ENCODE measurements around the gene CCDC92B. TPM values are rescaled to one million over a fixed set of nuclear protein-coding genes. Genes with fewer than 3 reads are reported as not detected.

The CCDC92B gene
- total RNA-seq, 4 donors from 2014 or later: 0.48 to 0.82 (median 0.75) TPM; not detected in 1

- H3K9me3 ChIP-seq: no peaks in the 10 kb centered on the region
- intact Hi-C loops (cut with DNase I; ENCODE audit: low total_unique reads): no loop called here
- no peak for DNase-seq
- H3K27ac ChIP-seq: no peak overlapping the region
- in situ Hi-C loops (cut with MboI; ENCODE audit: low pct_ligation_motif_present in 1 of 4, low pct_unique_long_range_greater_than_20kb in 1 of 4, low sequenced_read_pairs in 3 of 4): no loop called here
- peaks cover 27% of the 10 kb centered on the region for H3K27me3 ChIP-seq
- no peaks in the 10 kb centered on the region for H3K36me3 ChIP-seq
- 40 to 62% methylated on average over 1 to 4 of the region's 4 CpGs for WGBS, 2 donors (ENCODE audit: low coverage in 1 of 2)
- H3K4me1 ChIP-seq: peaks cover 0 to 29% (median 17%) of the 10 kb centered on the region in 4 donors
- H3K4me3 ChIP-seq: no peak overlapping the region
- TF ChIP-seq POLR2A (IDR thresholded peaks at IDR 0.05) (no peak), POLR2AphosphoS5 (IDR thresholded peaks at IDR 0.05) (no peak), EP300 (IDR thresholded peaks at IDR 0.05; ENCODE audit: low read depth) (no peak)
- TF ChIP-seq, protein P1, sequence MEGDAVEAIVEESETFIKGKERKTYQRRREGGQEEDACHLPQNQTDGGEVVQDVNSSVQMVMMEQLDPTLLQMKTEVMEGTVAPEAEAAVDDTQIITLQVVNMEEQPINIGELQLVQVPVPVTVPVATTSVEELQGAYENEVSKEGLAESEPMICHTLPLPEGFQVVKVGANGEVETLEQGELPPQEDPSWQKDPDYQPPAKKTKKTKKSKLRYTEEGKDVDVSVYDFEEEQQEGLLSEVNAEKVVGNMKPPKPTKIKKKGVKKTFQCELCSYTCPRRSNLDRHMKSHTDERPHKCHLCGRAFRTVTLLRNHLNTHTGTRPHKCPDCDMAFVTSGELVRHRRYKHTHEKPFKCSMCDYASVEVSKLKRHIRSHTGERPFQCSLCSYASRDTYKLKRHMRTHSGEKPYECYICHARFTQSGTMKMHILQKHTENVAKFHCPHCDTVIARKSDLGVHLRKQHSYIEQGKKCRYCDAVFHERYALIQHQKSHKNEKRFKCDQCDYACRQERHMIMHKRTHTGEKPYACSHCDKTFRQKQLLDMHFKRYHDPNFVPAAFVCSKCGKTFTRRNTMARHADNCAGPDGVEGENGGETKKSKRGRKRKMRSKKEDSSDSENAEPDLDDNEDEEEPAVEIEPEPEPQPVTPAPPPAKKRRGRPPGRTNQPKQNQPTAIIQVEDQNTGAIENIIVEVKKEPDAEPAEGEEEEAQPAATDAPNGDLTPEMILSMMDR (IDR thresholded peaks at IDR 0.05): no peak
Measured at GRCh38 chr17:2721603-2722002, 27.8 kb downstream of the CCDC92B start.

GRCh38 chr17:2719861-2720260 lies 29.6 kb downstream of the CCDC92B start:
- no peak for TF ChIP-seq EP300 (IDR thresholded peaks at IDR 0.05; ENCODE audit: low read depth)
- TF ChIP-seq, protein P1 (IDR thresholded peaks at IDR 0.05): no peak
- no peak for TF ChIP-seq POLR2AphosphoS5 (IDR thresholded peaks at IDR 0.05)
- no peak for TF ChIP-seq POLR2A (IDR thresholded peaks at IDR 0.05)
- no peak overlapping the region for H3K4me3 ChIP-seq
- DNase-seq: no peak
- peaks cover 12% of the 10 kb centered on the region for H3K27me3 ChIP-seq
- H3K4me1 ChIP-seq: peaks cover 0 to 21% (median 16%) of the 10 kb centered on the region in 4 donors
- H3K27ac ChIP-seq: no peak overlapping the region
- no peaks in the 10 kb centered on the region for H3K36me3 ChIP-seq
- intact Hi-C loops (cut with DNase I; ENCODE audit: low total_unique reads) (no loop called here), in situ Hi-C loops (cut with MboI; ENCODE audit: low pct_ligation_motif_present in 1 of 4, low pct_unique_long_range_greater_than_20kb in 1 of 4, low sequenced_read_pairs in 3 of 4) (no loop called here)
- WGBS, 2 donors (ENCODE audit: low coverage in 1 of 2): 77% methylated on average over 4 of the region's 4 CpGs; no CpG with 5 or more reads in 1 of the 2 donors
- no peaks in the 10 kb centered on the region for H3K9me3 ChIP-seq

DNA sequence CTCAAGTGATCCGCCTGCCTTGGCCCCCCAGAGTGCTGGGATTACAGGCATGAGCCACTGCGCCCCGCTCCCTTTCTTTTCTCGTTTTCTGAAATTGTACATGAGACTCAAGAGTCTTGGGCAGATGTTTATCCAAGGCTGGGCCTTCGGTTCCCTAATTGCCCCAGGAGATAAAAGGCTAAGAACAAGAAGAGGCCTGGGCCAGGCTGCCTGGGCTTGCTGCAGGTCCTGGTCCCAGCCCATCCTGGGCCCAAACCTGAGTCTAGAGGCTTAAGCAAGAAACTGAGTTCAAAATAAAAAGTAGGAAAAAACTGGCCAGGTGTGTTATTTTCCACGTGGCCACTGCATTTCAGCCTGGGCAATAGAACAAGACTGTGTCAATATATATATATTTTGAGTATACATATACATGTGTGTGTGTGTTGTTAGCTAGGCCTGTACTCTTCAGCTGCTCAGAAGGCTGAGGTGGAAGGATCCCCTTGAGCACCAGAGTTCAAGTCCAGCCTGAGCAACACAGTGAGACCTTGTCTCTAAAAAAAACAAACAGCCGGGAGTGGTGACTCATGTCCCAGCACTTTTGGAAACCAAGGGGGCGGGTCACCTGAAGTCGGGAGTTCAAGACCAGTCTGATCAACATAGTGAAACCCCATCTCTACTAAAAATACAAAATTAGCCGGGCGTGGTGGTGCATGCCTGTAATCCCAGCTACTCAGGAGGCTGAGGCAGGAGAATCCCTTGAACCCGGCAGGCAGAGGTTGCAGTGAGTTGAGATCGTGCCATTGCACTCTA lies 31.1 kb downstream of the CCDC92B start:
- in situ Hi-C loops (cut with MboI; ENCODE audit: low pct_ligation_motif_present in 1 of 4, low pct_unique_long_range_greater_than_20kb in 1 of 4, low sequenced_read_pairs in 3 of 4): no loop called here

DNA sequence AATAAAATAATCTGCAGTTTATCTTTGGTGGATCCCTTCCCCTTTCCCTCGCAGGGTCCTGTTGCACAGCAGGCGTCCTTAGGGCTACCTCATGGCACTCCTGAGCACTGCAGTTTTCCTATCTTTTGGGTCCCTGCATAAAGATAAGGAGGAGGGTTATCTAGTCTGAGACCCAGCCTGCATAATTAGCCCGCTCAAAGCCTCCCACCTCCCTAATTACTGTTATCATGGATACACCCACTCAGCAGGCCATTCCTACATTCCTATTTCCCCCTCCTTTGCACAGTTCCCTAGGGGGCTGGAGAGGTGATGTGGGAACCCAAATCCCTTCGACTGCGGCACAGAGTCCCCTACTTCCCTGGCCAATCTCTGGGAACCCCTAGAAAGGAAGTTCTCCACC lies 32.8 kb downstream of the CCDC92B start:
- intact Hi-C loops (cut with DNase I; ENCODE audit: low total_unique reads): no loop called here
- no peak for DNase-seq
- Histone ChIP-seq H3K36me3 (no peaks in the 10 kb centered on the region), H3K4me3 (no peak overlapping the region), H3K4me1 (peaks cover 3 to 30% (median 17%) of the 10 kb centered on the region in 4 donors), H3K27me3 (no peaks in the 10 kb centered on the region), H3K27ac (no peak overlapping the region), H3K9me3 (no peaks in the 10 kb centered on the region)
- WGBS, 2 donors (ENCODE audit: low coverage in 1 of 2): 80% methylated on average over 1 to 5 of the region's 5 CpGs
- TF ChIP-seq POLR2A (IDR thresholded peaks at IDR 0.05): no peak
- TF ChIP-seq, protein P1 (IDR thresholded peaks at IDR 0.05): no peak
- no peak for TF ChIP-seq POLR2AphosphoS5 (IDR thresholded peaks at IDR 0.05)
- no peak for TF ChIP-seq EP300 (IDR thresholded peaks at IDR 0.05; ENCODE audit: low read depth)
- in situ Hi-C loops (cut with MboI; ENCODE audit: low pct_ligation_motif_present in 1 of 4, low pct_unique_long_range_greater_than_20kb in 1 of 4, low sequenced_read_pairs in 3 of 4): no loop called here

More for the DNA sequence above, 31.1 kb downstream of the CCDC92B start:
- Histone ChIP-seq H3K4me3 (no peak overlapping the region), H3K4me1 (peaks cover 0 to 18% (median 8%) of the 10 kb centered on the region in 4 donors), H3K27me3 (peaks cover 1% of the 10 kb centered on the region), H3K36me3 (no peaks in the 10 kb centered on the region), H3K27ac (peak overlapping the region in 2 of 4 donors; percentile 17 to 52), H3K9me3 (no peaks in the 10 kb centered on the region)
- no peak for TF ChIP-seq EP300 (IDR thresholded peaks at IDR 0.05; ENCODE audit: low read depth)
- intact Hi-C loops (cut with DNase I; ENCODE audit: low total_unique reads): no loop called here
- 60 to 79% methylated on average over 4 to 13 of the region's 13 CpGs for WGBS, 2 donors (ENCODE audit: low coverage in 1 of 2)
- DNase-seq: no peak

Measured in transverse colon (tissue), 4 donors.